WI38 (cell line): ENCODE results near the gene TMEM225B.
A peak's percentile ranks its signal among the peaks of the same experiment; 100 is the strongest.
"Not testable (repeated sequence)": the region's sequence is repeated elsewhere in the genome, so short reads cannot be mapped to it uniquely, and the experiment has no call there.

Experiments
- H3K4me3 ChIP-seq: 2 replicates; pipeline ENCODE4 v1.5.1; 2011; ENCODE audit warnings: low read depth, mild to moderate bottlenecking, control low read depth, low read length
- CTCF ChIP-seq: IDR thresholded peaks from 2 replicates; pipeline ENCODE4 v1.5.1; 2012; ENCODE audit warnings: low read depth, mild to moderate bottlenecking, control low read depth, low read length

The TMEM225B gene

GRCh38 chr7:99562832-99563231, 35.2 kb upstream of the TMEM225B start:
- no peak for TF ChIP-seq CTCF
- peak overlapping the region; percentile 27; the same call in 1 of the 2 replicates for H3K4me3 ChIP-seq

GRCh38 chr7:99563650-99564049, 34.4 kb upstream of the TMEM225B start:
- peak overlapping the region; percentile 14; the same call in 1 of the 2 replicates for H3K4me3 ChIP-seq
- TF ChIP-seq CTCF, result no peak

GRCh38 chr7:99568770-99569169, 29.3 kb upstream of the TMEM225B start:
- not testable (repeated sequence) for H3K4me3 ChIP-seq

- no peak overlapping the region for H3K4me3 ChIP-seq
- TF ChIP-seq CTCF, result no peak
These were observed 26.3 kb upstream of the TMEM225B start for GRCh38 chr7:99571768-99572167.

GRCh38 chr7:99573257-99573656, 24.8 kb upstream of the TMEM225B start:
- no peak overlapping the region for H3K4me3 ChIP-seq
- no peak for TF ChIP-seq CTCF

GRCh38 chr7:99576251-99576650, 21.8 kb upstream of the TMEM225B start:
- TF ChIP-seq CTCF, result no peak
- H3K4me3 ChIP-seq, result no peak overlapping the region

GRCh38 chr7:99579281-99579955, 18.6 kb upstream of the TMEM225B start:
- no peak for TF ChIP-seq CTCF
- H3K4me3 ChIP-seq, result peak overlapping the region; percentile 61
